Measurements from ENCODE around the gene NKAIN2.

Gene NKAIN2

GRCh38 chr6:124522335-124522734 is 718.7 kb downstream of the NKAIN2 start:
- H3K27ac ChIP-seq, result no peak overlapping the region
- no peak for TF ChIP-seq CTCF (conservative IDR thresholded peaks at IDR 0.05; ENCODE audit: low read depth)
- CTCF ChIA-PET, result no interaction called here
- POLR2A ChIA-PET (ENCODE audit: low non-redundant PET), result no interaction called here
- no peak for DNase-seq (ENCODE audit: low spot score)

GRCh38 chr6:124524491-124525200 is 721.0 kb downstream of the NKAIN2 start:
- DNase-seq (ENCODE audit: low spot score), result no peak
- POLR2A ChIA-PET (ENCODE audit: low non-redundant PET), result no interaction called here
- no peak overlapping the region for H3K27ac ChIP-seq
- CTCF ChIA-PET, result interaction anchor here (0.6 kb wide), 1 partner anchor 679 kb away, joined by 3 read pairs; no protein-coding TSS in a partner anchor
- no peak for TF ChIP-seq CTCF (conservative IDR thresholded peaks at IDR 0.05; ENCODE audit: low read depth)

GRCh38 chr6:124530926-124531325 is 727.3 kb downstream of the NKAIN2 start:
- ChIA-PET POLR2A (ENCODE audit: low non-redundant PET) (no interaction called here), CTCF (no interaction called here)
- DNase-seq (ENCODE audit: low spot score), result no peak
- no peak overlapping the region for H3K27ac ChIP-seq
- TF ChIP-seq CTCF (conservative IDR thresholded peaks at IDR 0.05; ENCODE audit: low read depth), result no peak

GRCh38 chr6:124535299-124535698 is 731.6 kb downstream of the NKAIN2 start:
- no peak for DNase-seq (ENCODE audit: low spot score)
- POLR2A ChIA-PET (ENCODE audit: low non-redundant PET), result no interaction called here
- CTCF ChIA-PET, result no interaction called here
- H3K27ac ChIP-seq, result no peak overlapping the region
- TF ChIP-seq CTCF (conservative IDR thresholded peaks at IDR 0.05; ENCODE audit: low read depth), result no peak

GRCh38 chr6:124535746-124536145 is 732.1 kb downstream of the NKAIN2 start:
- no peak overlapping the region for H3K27ac ChIP-seq
- peak; percentile 70 for DNase-seq (ENCODE audit: low spot score)
- ChIA-PET POLR2A (ENCODE audit: low non-redundant PET) (no interaction called here), CTCF (no interaction called here)
- TF ChIP-seq CTCF (conservative IDR thresholded peaks at IDR 0.05; ENCODE audit: low read depth), result no peak

GRCh38 chr6:124536157-124536841 is 732.6 kb downstream of the NKAIN2 start:
- CTCF ChIA-PET, result interaction anchor here (0.6 to 0.7 kb wide), 2 partner anchors 259 to 1149 kb away, joined by 3 read pairs; no protein-coding TSS in a partner anchor
- POLR2A ChIA-PET (ENCODE audit: low non-redundant PET), result no interaction called here
- no peak for TF ChIP-seq CTCF (conservative IDR thresholded peaks at IDR 0.05; ENCODE audit: low read depth)
- no peak for DNase-seq (ENCODE audit: low spot score)
- H3K27ac ChIP-seq, result no peak overlapping the region

All from RWPE1 (cell line).